A172 (cell line): ENCODE data around the gene ZKSCAN1. TPM values are rescaled to one million over a fixed set of nuclear protein-coding genes. Genes with fewer than 3 reads are reported as not detected.
A peak's percentile ranks its signal among the peaks of the same experiment; 100 is the strongest.
"Not testable (repeated sequence)": the region's sequence is repeated elsewhere in the genome, so short reads cannot be mapped to it uniquely, and the experiment has no call there.

ENCODE experiments used
- DNase-seq: peaks from one replicate; pipeline ENCODE4 v3.0.0-alpha.2; 2015; ENCODE audit warnings: low spot score
- total RNA-seq: library from RNA; depleted of rRNA; stranded (reverse); fragments of >200 nt; shearing (Covaris generic); gene quantifications from 2 replicates; pipeline ENCODE4 v1.2.3, GENCODE V29; 2014

The ZKSCAN1 gene
- total RNA-seq, 1 experiment from 2014 or later: 11.5 TPM

- DNase-seq: no peak
These were observed 11.4 kb upstream of the ZKSCAN1 start for GRCh38 chr7:100003711-100004661.

GRCh38 chr7:100007887-100008286, 7.5 kb upstream of the ZKSCAN1 start:
- DNase-seq: no peak

GRCh38 chr7:100008525-100008924, 6.9 kb upstream of the ZKSCAN1 start:
- DNase-seq: no peak

- not testable (repeated sequence) for DNase-seq
These were observed 5.4 kb upstream of the ZKSCAN1 start for GRCh38 chr7:100009952-100010351.

GRCh38 chr7:100010901-100011300, 4.5 kb upstream of the ZKSCAN1 start:
- no peak for DNase-seq

- no peak for DNase-seq
These were observed 3.9 kb upstream of the ZKSCAN1 start for GRCh38 chr7:100011516-100011915.

GRCh38 chr7:100012385-100013327, 2.7 kb upstream of the ZKSCAN1 start:
- not testable (repeated sequence) for DNase-seq

GRCh38 chr7:100013328-100013676, 2.1 kb upstream of the ZKSCAN1 start:
- DNase-seq: no peak

- DNase-seq: no peak
These were observed 962 bp downstream of the ZKSCAN1 start for GRCh38 chr7:100016215-100016901.

- no peak for DNase-seq
These were observed 1.9 kb downstream of the ZKSCAN1 start for GRCh38 chr7:100017300-100017699.

- DNase-seq: no peak
These were observed 2.5 kb downstream of the ZKSCAN1 start for GRCh38 chr7:100017875-100018274.

GRCh38 chr7:100019908-100020307, 4.5 kb downstream of the ZKSCAN1 start:
- DNase-seq: no peak

- no peak for DNase-seq
These were observed 5.9 kb downstream of the ZKSCAN1 start for GRCh38 chr7:100021297-100021696.

- no peak for DNase-seq
These were observed 7.2 kb downstream of the ZKSCAN1 start for GRCh38 chr7:100022621-100023020.

GRCh38 chr7:100023526-100023925, 8.1 kb downstream of the ZKSCAN1 start:
- no peak for DNase-seq

- no peak for DNase-seq
These were observed 8.7 kb downstream of the ZKSCAN1 start for GRCh38 chr7:100024020-100024619.

GRCh38 chr7:100027197-100027596, 11.8 kb downstream of the ZKSCAN1 start:
- no peak for DNase-seq

- no peak for DNase-seq
These were observed 14.2 kb downstream of the ZKSCAN1 start for GRCh38 chr7:100029596-100029995.

- no peak for DNase-seq
These were observed 18.1 kb downstream of the ZKSCAN1 start for GRCh38 chr7:100033526-100033925.

- peak; percentile 92 for DNase-seq
These were observed 19.6 kb downstream of the ZKSCAN1 start for GRCh38 chr7:100034871-100035510.

GRCh38 chr7:100035876-100036275, 20.5 kb downstream of the ZKSCAN1 start:
- DNase-seq: no peak
